Prostate gland (tissue), 2 donors: Measurements from ENCODE around the gene TPCN1.

Source experiments
- POLR2A ChIP-seq: fragments of 450-650 bp; IDR thresholded peaks from one replicate; pipeline ENCODE4 v1.6.1; 2016; ENCODE audit warnings: antibody characterized with exemption, mild to moderate bottlenecking
- POLR2AphosphoS5 ChIP-seq: sonication (generic); formaldehyde crosslinking; IDR thresholded peaks from one replicate; pipeline ENCODE4 v1.6.1; 2017; ENCODE audit warnings: antibody characterized with exemption
- TF ChIP-seq, protein P1 (sequence below), 4 experiments: fragments of 200-600 bp in 2 of 4; fragments of 450-650 bp in 2 of 4; sonication (generic) in 2 of 4; IDR thresholded peaks; 1 replicate in 3 of 4; 2 replicates in 1 of 4; pipeline ENCODE4 v1.5.1; 2016 to 2019; ENCODE audit warnings: antibody characterized with exemption in 4 of 4, mild to moderate bottlenecking in 2 of 4, moderate library complexity in 2 of 4

DNA sequence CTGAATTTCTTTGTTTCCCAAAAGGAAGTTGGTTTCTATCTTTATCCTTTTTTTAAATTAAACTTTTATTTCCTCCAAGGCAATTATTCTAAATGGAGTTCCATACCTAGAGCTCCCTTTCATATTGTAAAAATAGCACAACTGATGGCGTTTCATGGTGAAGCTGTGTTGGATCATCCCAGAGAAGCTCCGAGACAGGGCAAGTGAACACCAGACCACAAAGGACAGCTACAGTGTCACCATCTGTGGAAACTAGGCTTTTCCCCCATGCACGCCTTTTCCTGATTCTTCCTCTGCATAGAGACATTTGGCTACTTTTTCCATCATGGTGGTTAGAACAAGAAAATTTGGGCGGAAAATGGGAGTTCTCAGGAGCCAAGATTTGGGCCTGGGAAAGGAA is 12.7 kb downstream of the TPCN1 start:
- TF ChIP-seq POLR2A (no peak), POLR2AphosphoS5 (no peak)
- TF ChIP-seq, protein P1, sequence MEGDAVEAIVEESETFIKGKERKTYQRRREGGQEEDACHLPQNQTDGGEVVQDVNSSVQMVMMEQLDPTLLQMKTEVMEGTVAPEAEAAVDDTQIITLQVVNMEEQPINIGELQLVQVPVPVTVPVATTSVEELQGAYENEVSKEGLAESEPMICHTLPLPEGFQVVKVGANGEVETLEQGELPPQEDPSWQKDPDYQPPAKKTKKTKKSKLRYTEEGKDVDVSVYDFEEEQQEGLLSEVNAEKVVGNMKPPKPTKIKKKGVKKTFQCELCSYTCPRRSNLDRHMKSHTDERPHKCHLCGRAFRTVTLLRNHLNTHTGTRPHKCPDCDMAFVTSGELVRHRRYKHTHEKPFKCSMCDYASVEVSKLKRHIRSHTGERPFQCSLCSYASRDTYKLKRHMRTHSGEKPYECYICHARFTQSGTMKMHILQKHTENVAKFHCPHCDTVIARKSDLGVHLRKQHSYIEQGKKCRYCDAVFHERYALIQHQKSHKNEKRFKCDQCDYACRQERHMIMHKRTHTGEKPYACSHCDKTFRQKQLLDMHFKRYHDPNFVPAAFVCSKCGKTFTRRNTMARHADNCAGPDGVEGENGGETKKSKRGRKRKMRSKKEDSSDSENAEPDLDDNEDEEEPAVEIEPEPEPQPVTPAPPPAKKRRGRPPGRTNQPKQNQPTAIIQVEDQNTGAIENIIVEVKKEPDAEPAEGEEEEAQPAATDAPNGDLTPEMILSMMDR (IDR thresholded peaks at IDR 0.05): no peak
